GM12878 (cell line): Measurements from ENCODE around the gene RSRC1. TPM values are rescaled to one million over a fixed set of nuclear protein-coding genes. Genes with fewer than 3 reads are reported as not detected.
A peak's percentile ranks its signal among the peaks of the same experiment; 100 is the strongest.

ENCODE experiments used
- ATAC-seq: fragments of 200-7000 bp; cut with Tn5 transposase; 3 replicates; pipeline ENCODE4 v1.9.1; 2020; ENCODE audit warnings: mild to moderate bottlenecking, moderate library complexity
- BruUV-seq: library from RNA; stranded (reverse); fragments of 400-500 nt; replicated peaks from 2 replicates; lab custom pipeline; 2021; lab: Mats Ljungman, UMichigan
- CTCF ChIA-PET: fragments of 300-600 bp; sonication (Branson Sonifier 250); formaldehyde crosslinking; extraction: SDS; loops from one replicate; lab custom pipeline; 2021; ENCODE audit warnings: inconsistent platforms; lab: Yijun Ruan, JAX
- POLR2A ChIA-PET: fragments of 350-600 bp; formaldehyde crosslinking; extraction: SDS; loops from one replicate; lab custom pipeline; 2021; ENCODE audit warnings: inconsistent platforms; lab: Charles Lee
- RAD21 ChIA-PET: fragments of 300-600 bp; sonication (Branson Sonifier 250); formaldehyde crosslinking; loops from one replicate; lab custom pipeline; 2023; ENCODE audit warnings: antibody characterized with exemption; ENCODE audit not compliant: unreplicated experiment; lab: Charles Lee
- SMC1A ChIA-PET: fragments of 300-600 bp; sonication (Branson Sonifier 250); formaldehyde crosslinking; loops from one replicate; lab custom pipeline; 2023; ENCODE audit not compliant: unreplicated experiment, uncharacterized antibody; lab: Charles Lee
- DNase-seq: peaks from one replicate; pipeline ENCODE4 v3.0.0-alpha.2; 2011; ENCODE audit warnings: low read depth, low spot score
- FAIRE-seq: peaks from 3 replicates; lab custom pipeline; 2011; peaks lifted over from hg19 to GRCh38; lab: Jason Lieb, UNC
- H2AFZ ChIP-seq: 2 replicates; pipeline ENCODE4 v1.6.0; 2011; ENCODE audit warnings: low read depth, low read length, control low read depth; ENCODE audit not compliant: control insufficient read depth
- H3K27ac ChIP-seq: 2 replicates; pipeline ENCODE4 v1.5.1; 2011; ENCODE audit warnings: control low read depth; ENCODE audit not compliant: control insufficient read depth, insufficient read depth
- H3K27me3 ChIP-seq, 2 experiments: replicated peaks in 1 of 2; 2 replicates each; pipeline versions ENCODE4 v1.6.0 to v1.6.1; 2011; ENCODE audit warnings: low read length in 1 of 2; ENCODE audit not compliant: control insufficient read depth in 2 of 2, insufficient read depth in 2 of 2
- H3K36me3 ChIP-seq, 2 experiments: 2 replicates each; pipeline ENCODE4 v1.5.1; 2011; ENCODE audit warnings: low read length in 1 of 2; ENCODE audit not compliant: control insufficient read depth in 2 of 2, insufficient read depth in 2 of 2
- H3K4me1 ChIP-seq: 2 replicates; pipeline ENCODE4 v1.6.1; 2011; ENCODE audit warnings: mild to moderate bottlenecking, low read length, moderate library complexity, mixed read lengths; ENCODE audit not compliant: control insufficient read depth, insufficient read depth
- H3K4me2 ChIP-seq: 2 replicates; pipeline ENCODE4 v1.6.0; 2011; ENCODE audit warnings: control low read depth; ENCODE audit not compliant: control insufficient read depth, insufficient read depth
- H3K4me3 ChIP-seq: fragments of 200-600 bp; sonication (generic); 2 replicates; pipeline ENCODE4 v1.5.1; 2016
- H3K79me2 ChIP-seq: 2 replicates; pipeline ENCODE4 v1.6.0; 2011; ENCODE audit warnings: low read length; ENCODE audit not compliant: control insufficient read depth, insufficient read depth
- H3K9ac ChIP-seq: 2 replicates; pipeline ENCODE4 v1.8.0; 2011; ENCODE audit warnings: low read length, control low read depth, mixed read lengths; ENCODE audit not compliant: control insufficient read depth, insufficient read depth
- H3K9me3 ChIP-seq: replicated peaks from 3 replicates; pipeline ENCODE4 v1.5.1; 2011; ENCODE audit warnings: mild to moderate bottlenecking, low read length; ENCODE audit not compliant: control insufficient read depth, insufficient read depth
- H4K20me1 ChIP-seq: 2 replicates; pipeline ENCODE4 v1.6.0; 2011; ENCODE audit not compliant: control insufficient read depth, insufficient read depth
- BCLAF1 ChIP-seq: fragments of 450-650 bp; IDR thresholded peaks from 2 replicates; pipeline ENCODE4 v1.6.1; 2017; ENCODE audit warnings: antibody characterized with exemption, mild to moderate bottlenecking, moderate library complexity
- HDAC2 ChIP-seq: fragments of 200-600 bp; sonication (generic); IDR thresholded peaks from 2 replicates; pipeline ENCODE4 v1.6.1; 2017
- POLR2A ChIP-seq: IDR thresholded peaks from 2 replicates; pipeline ENCODE4 v1.6.1; 2011; ENCODE audit warnings: low read depth, mild to moderate bottlenecking, low read length
- RAD21 ChIP-seq: IDR thresholded peaks from 2 replicates; pipeline ENCODE4 v1.6.1; 2011; ENCODE audit warnings: mild to moderate bottlenecking, low read depth, low read length, moderate library complexity; ENCODE audit not compliant: insufficient read depth
- RAD51 ChIP-seq: fragments of 450-650 bp; IDR thresholded peaks from 2 replicates; pipeline ENCODE4 v1.6.1; 2016; ENCODE audit warnings: moderate library complexity, mild to moderate bottlenecking, inconsistent platforms
- YBX1 ChIP-seq: fragments of 450-650 bp; IDR thresholded peaks from 2 replicates; pipeline ENCODE4 v1.6.1; 2016; ENCODE audit warnings: antibody characterized with exemption
- WGBS: methylation state at CpG from one replicate; pipeline ENCODE4 v1.1.6; 2016; ENCODE audit warnings: low lambda C conversion rate; ENCODE audit not compliant: insufficient replicate concordance, insufficient coverage; ENCODE audit errors: missing lambda C conversion rate; 5-methylcytosine and 5-hydroxymethylcytosine counted together
- in situ Hi-C: fragments of 300-500 bp; cut with MboI; formaldehyde crosslinking; loops from 9 replicates; pipeline ENCODE4 v1.14.3; 2018; ENCODE audit warnings: mixed read lengths
- intact Hi-C: fragments of 100-400 bp; cut with micrococcal nuclease; formaldehyde crosslinking; loops from one replicate; pipeline ENCODE4 v1.14.2; 2022; ENCODE audit not compliant: unreplicated experiment
- polyA plus RNA-seq, 11 experiments: library from polyadenylated mRNA; depleted of rRNA in 4 of 11; unstranded in 6 of 11; stranded (reverse) in 5 of 11; fragments of >200 nt; fragmentation: Nextera tagmentation in 4 of 11; fragmentation: Illumina TruSeq in 1 of 11; extraction: Ambion mirVana in 4 of 11; extraction: Trizol in 1 of 11; gene quantifications; 1 replicate in 1 of 11; 2 replicates in 10 of 11; pipeline versions ENCODE4 v1.2.1 to v1.2.3, GENCODE V29; 2011 to 2016; ENCODE audit warnings: inconsistent platforms in 2 of 11, missing spikeins in 2 of 11, low read depth in 1 of 11
- total RNA-seq, 4 experiments: library from RNA; depleted of rRNA in 3 of 4; stranded (reverse); fragments of >200 nt in 3 of 4; fragmentation: Illumina TruSeq in 1 of 4; extraction: Trizol in 1 of 4; gene quantifications; 2 replicates each; pipeline versions ENCODE4 v1.2.1 to v1.2.3, GENCODE V29; 2013 to 2021
- TF ChIP-seq, protein P1 (sequence below): fragments of 450-650 bp; formaldehyde crosslinking; IDR thresholded peaks from 2 replicates; pipeline ENCODE4 v1.4.0; 2022; ENCODE audit warnings: mild to moderate bottlenecking, moderate library complexity

The RSRC1 gene
- total and polyA plus RNA-seq, 10 of the 15 experiments (the other 5 are each of a cell fraction or from before 2014, with no cell fraction given): 16.4 to 85.9 (median 42.0) TPM

GRCh38 chr3:158091531-158091930 lies 18.4 kb upstream of the RSRC1 start:
- Histone ChIP-seq H3K36me3 (no peaks in the 10 kb centered on the region), H3K27ac (no peak overlapping the region), H3K4me2 (no peak overlapping the region), H3K9me3 (no peaks in the 10 kb centered on the region; the same call in 2 of the 3 replicates), H2AFZ (no peak overlapping the region), H3K9ac (no peak overlapping the region), H3K79me2 (no peaks in the 10 kb centered on the region), H3K4me3 (no peak overlapping the region), H4K20me1 (no peaks in the 10 kb centered on the region), H3K27me3 (peaks cover 2 to 12% of the 10 kb centered on the region in 2 experiments), H3K4me1 (no peaks in the 10 kb centered on the region)
- no peak for TF ChIP-seq POLR2A
- 0 out of 2 replicates have a peak, but pooled peaks have one; percentile 2 for TF ChIP-seq RAD21
- no peak for FAIRE-seq
- no peak for ATAC-seq
- no peak for DNase-seq
- BruUV-seq: no TSS peak
- intact Hi-C loops: no loop called here
- 26% methylated on average over 5 of the region's 5 CpGs for WGBS
- ChIA-PET CTCF (interaction anchor here (3.0 kb wide), 1 partner anchor 343 kb away, joined by 10 read pairs; no protein-coding TSS in a partner anchor), SMC1A (interaction anchor here (1.6 kb wide), 1 partner anchor 342 kb away, joined by 4 read pairs; no protein-coding TSS in a partner anchor), RAD21 (interaction anchor here (1.2 kb wide), 1 partner anchor 343 kb away, joined by 4 read pairs; no protein-coding TSS in a partner anchor), POLR2A (no interaction called here)
- in situ Hi-C loops: no loop called here

DNA sequence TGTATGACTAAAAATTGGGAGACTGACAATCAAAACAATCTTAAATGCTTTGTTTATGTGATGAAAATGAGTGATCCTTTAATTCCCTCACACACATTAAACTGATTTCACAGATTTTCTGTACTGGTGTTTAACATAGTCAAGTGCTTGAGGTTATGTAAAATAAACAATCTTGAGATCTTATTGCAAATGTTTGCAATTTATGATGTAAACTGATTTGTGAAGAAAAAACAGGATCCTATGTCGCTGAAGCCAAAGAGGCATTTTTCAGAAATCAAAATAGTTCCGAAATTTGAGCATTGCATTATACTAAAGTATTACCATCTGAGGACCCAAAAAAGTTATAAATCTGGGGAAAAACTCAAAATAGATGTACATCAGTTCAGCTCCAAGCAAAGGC lies 16.4 kb upstream of the RSRC1 start:
- no peak for FAIRE-seq
- no peak overlapping the region for H3K9ac ChIP-seq
- SMC1A ChIA-PET: no interaction called here
- H3K79me2 ChIP-seq: no peaks in the 10 kb centered on the region
- H3K27me3 ChIP-seq: peaks cover 2 to 12% of the 10 kb centered on the region in 2 experiments
- CTCF ChIA-PET: interaction anchor here (0.6 to 0.7 kb wide), 2 partner anchors 145 to 340 kb away, joined by 3 read pairs; no protein-coding TSS in a partner anchor
- in situ Hi-C loops: no loop called here
- H3K4me1 ChIP-seq: peaks cover 6% of the 10 kb centered on the region; the same call in 1 of the 2 replicates
- POLR2A ChIA-PET: no interaction called here
- H3K36me3 ChIP-seq: no peaks in the 10 kb centered on the region
- no peak overlapping the region for H3K4me2 ChIP-seq
- no peaks in the 10 kb centered on the region for H4K20me1 ChIP-seq
- no peak for DNase-seq
- ATAC-seq: no peak
- intact Hi-C loops: no loop called here
- RAD21 ChIA-PET: no interaction called here
- H3K27ac ChIP-seq: no peak overlapping the region
- WGBS: 46% methylated on average over 2 of the region's 2 CpGs
- H3K9me3 ChIP-seq: no peaks in the 10 kb centered on the region; the same call in 2 of the 3 replicates
- no TSS peak for BruUV-seq
- no peak overlapping the region for H3K4me3 ChIP-seq
- H2AFZ ChIP-seq: no peak overlapping the region
- no peak for TF ChIP-seq YBX1
- no peak for TF ChIP-seq RAD51
- no peak for TF ChIP-seq HDAC2
- TF ChIP-seq BCLAF1: no peak
- TF ChIP-seq, protein P1, sequence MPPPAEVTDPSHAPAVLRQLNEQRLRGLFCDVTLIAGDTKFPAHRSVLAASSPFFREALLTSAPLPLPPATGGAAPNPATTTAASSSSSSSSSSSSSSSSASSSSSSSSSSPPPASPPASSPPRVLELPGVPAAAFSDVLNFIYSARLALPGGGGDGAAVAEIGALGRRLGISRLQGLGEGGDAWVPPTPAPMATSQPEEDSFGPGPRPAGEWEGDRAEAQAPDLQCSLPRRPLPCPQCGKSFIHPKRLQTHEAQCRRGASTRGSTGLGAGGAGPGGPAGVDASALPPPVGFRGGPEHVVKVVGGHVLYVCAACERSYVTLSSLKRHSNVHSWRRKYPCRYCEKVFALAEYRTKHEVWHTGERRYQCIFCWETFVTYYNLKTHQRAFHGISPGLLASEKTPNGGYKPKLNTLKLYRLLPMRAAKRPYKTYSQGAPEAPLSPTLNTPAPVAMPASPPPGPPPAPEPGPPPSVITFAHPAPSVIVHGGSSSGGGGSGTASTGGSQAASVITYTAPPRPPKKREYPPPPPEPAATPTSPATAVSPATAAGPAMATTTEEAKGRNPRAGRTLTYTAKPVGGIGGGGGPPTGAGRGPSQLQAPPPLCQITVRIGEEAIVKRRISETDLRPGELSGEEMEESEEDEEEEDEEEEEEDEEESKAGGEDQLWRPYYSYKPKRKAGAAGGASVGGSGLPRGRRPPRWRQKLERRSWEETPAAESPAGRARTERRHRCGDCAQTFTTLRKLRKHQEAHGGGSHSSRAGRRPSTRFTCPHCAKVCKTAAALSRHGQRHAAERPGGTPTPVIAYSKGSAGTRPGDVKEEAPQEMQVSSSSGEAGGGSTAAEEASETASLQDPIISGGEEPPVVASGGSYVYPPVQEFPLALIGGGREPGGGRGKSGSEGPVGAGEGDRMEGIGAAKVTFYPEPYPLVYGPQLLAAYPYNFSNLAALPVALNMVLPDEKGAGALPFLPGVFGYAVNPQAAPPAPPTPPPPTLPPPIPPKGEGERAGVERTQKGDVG (CRISPR knock-in tag): no peak
